K562 (cell line): Measurements from ENCODE around the gene OR52B6. TPM values are rescaled to one million over a fixed set of nuclear protein-coding genes. Genes with fewer than 3 reads are reported as not detected.
"Not testable (repeated sequence)": the region's sequence is repeated elsewhere in the genome, so short reads cannot be mapped to it uniquely, and the experiment has no call there.

Experiments used
- ATAC-seq: fragments of 200-7000 bp; cut with Tn5 transposase; 3 replicates; pipeline ENCODE4 v1.9.1; 2020; ENCODE audit warnings: moderate library complexity
- BruUV-seq: library from RNA; stranded (reverse); fragments of 400-500 nt; replicated peaks from 2 replicates; lab custom pipeline; 2021; lab: Mats Ljungman, UMichigan
- CTCF ChIA-PET: fragments of 300-600 bp; formaldehyde crosslinking; extraction: SDS; loops from one replicate; lab custom pipeline; 2021; ENCODE audit warnings: low intra/inter-chr PET ratio; lab: Yijun Ruan, JAX
- POLR2A ChIA-PET: fragments of 300-600, 350-650 bp; sonication (Branson Sonifier 250); formaldehyde crosslinking; extraction: SDS; loops from one replicate; lab custom pipeline; 2021; ENCODE audit warnings: antibody characterized with exemption, inconsistent platforms; lab: Yijun Ruan, JAX
- DNase-seq, 4 experiments: peaks; one replicate each; pipeline versions ENCODE4 v3.0.0 to v3.0.0-alpha.2; 2011 to 2018; ENCODE audit warnings: low spot score in 3 of 4, mixed read lengths in 3 of 4; ENCODE audit errors: extremely low read depth in 1 of 4
- FAIRE-seq: peaks from 2 replicates; lab custom pipeline; 2011; peaks lifted over from hg19 to GRCh38; lab: Jason Lieb, UNC
- H2AFZ ChIP-seq: 2 replicates; pipeline ENCODE4 v1.6.0; 2011; ENCODE audit warnings: low read depth, low read length, control low read depth, inconsistent platforms
- H3K27ac ChIP-seq: fragments of 200-600 bp; 3 replicates; pipeline ENCODE4 v1.8.0; 2011; ENCODE audit warnings: low read depth, mild to moderate bottlenecking, control low read depth, inconsistent platforms, low read length, moderate library complexity, mixed read lengths; ENCODE audit errors: extremely low read depth
- H3K27me3 ChIP-seq, 2 experiments: fragments of 300-600 bp in 1 of 2; 2 replicates in 1 of 2; 3 replicates in 1 of 2; pipeline versions ENCODE4 v1.6.0 to v1.8.0; 2011; ENCODE audit warnings: inconsistent platforms in 2 of 2, low read length in 2 of 2, mild to moderate bottlenecking in 1 of 2, mixed read lengths in 1 of 2, moderate library complexity in 1 of 2; ENCODE audit not compliant: control insufficient read depth in 2 of 2, insufficient read depth in 2 of 2
- H3K36me3 ChIP-seq: fragments of 300-600 bp; 3 replicates; pipeline ENCODE4 v1.8.0; 2011; ENCODE audit warnings: mild to moderate bottlenecking, low read length, inconsistent platforms; ENCODE audit not compliant: control insufficient read depth, insufficient read depth
- H3K4me1 ChIP-seq, 2 experiments: fragments of 200-600 bp in 1 of 2; replicated peaks in 1 of 2; 2 replicates in 1 of 2; 3 replicates in 1 of 2; pipeline versions ENCODE4 v1.5.1 to v1.8.0; 2011; ENCODE audit warnings: inconsistent platforms in 2 of 2, low read length in 2 of 2, mild to moderate bottlenecking in 1 of 2, mixed read lengths in 1 of 2, moderate library complexity in 1 of 2; ENCODE audit not compliant: control insufficient read depth in 2 of 2, insufficient read depth in 2 of 2
- H3K4me2 ChIP-seq: 2 replicates; pipeline ENCODE4 v1.6.1; 2011; ENCODE audit warnings: low read length, control low read depth, inconsistent platforms, mixed read lengths; ENCODE audit not compliant: insufficient read depth
- H3K4me3 ChIP-seq: fragments of 200-600 bp; sonication (generic), shearing (Covaris generic); 2 replicates; pipeline ENCODE4 v1.5.1; 2016; ENCODE audit warnings: control low read depth, inconsistent platforms
- H3K79me2 ChIP-seq: fragments of 200-600 bp; 3 replicates; pipeline ENCODE4 v1.8.0; 2011; ENCODE audit warnings: low read length, inconsistent platforms; ENCODE audit not compliant: control insufficient read depth, insufficient read depth
- H3K9ac ChIP-seq, 2 experiments: 2 replicates each; pipeline versions ENCODE4 v1.6.0 to v1.6.1; 2011; ENCODE audit warnings: low read depth in 2 of 2, low read length in 2 of 2, control low read depth in 1 of 2, inconsistent platforms in 1 of 2, mild to moderate bottlenecking in 1 of 2, mixed read lengths in 1 of 2; ENCODE audit not compliant: insufficient read depth in 1 of 2
- H3K9me1 ChIP-seq: one replicate; pipeline ENCODE4 v1.6.0; 2011; ENCODE audit warnings: inconsistent platforms, mild to moderate bottlenecking, low read length, moderate library complexity; ENCODE audit not compliant: control insufficient read depth, insufficient read depth
- H3K9me3 ChIP-seq: replicated peaks from 2 replicates; pipeline ENCODE4 v1.5.1; 2011; ENCODE audit warnings: low read depth, low read length, inconsistent platforms; ENCODE audit not compliant: control insufficient read depth, insufficient read depth
- H4K20me1 ChIP-seq: replicated peaks from 2 replicates; pipeline ENCODE4 v1.6.1; 2011; ENCODE audit warnings: low read length, inconsistent platforms, mixed read lengths; ENCODE audit not compliant: control insufficient read depth, insufficient read depth
- BCOR ChIP-seq: fragments of 450-650 bp; IDR thresholded peaks from 2 replicates; pipeline ENCODE4 v1.6.1; 2016
- KDM1A ChIP-seq, 2 experiments: fragments of 450-650 bp; IDR thresholded peaks; 2 replicates each; pipeline ENCODE4 v1.6.1; 2016; ENCODE audit warnings: mild to moderate bottlenecking in 2 of 2
- ZBTB33 ChIP-seq: sonication (generic); formaldehyde crosslinking; IDR thresholded peaks from 2 replicates; pipeline ENCODE4 v1.8.1; 2023; ENCODE audit warnings: mild to moderate bottlenecking, missing genetic modification reagents
- ZNF146 ChIP-seq: IDR thresholded peaks from one replicate; pipeline ENCODE4 v1.6.1; 2018; ENCODE audit warnings: missing compliant biosample characterization; ENCODE audit not compliant: unreplicated experiment
- WGBS: fragments of 100-300 bp; shearing (Covaris generic); methylation state at CpG from one replicate; pipeline ENCODE4 v1.1.6; 2016; ENCODE audit warnings: low coverage, mixed read lengths; ENCODE audit not compliant: insufficient coverage; ENCODE audit errors: missing lambda C conversion rate; 5-methylcytosine and 5-hydroxymethylcytosine counted together
- in situ Hi-C: fragments of 300-500 bp; cut with MboI; formaldehyde crosslinking; loops from 4 replicates; pipeline ENCODE4 v1.15.0; 2018; ENCODE audit warnings: inconsistent platforms, mixed read lengths
- intact Hi-C: fragments of 100-400 bp; cut with micrococcal nuclease; formaldehyde crosslinking; loops from 2 replicates; pipeline ENCODE4 v1.14.2; 2022
- polyA plus RNA-seq, 8 experiments: library from polyadenylated mRNA; depleted of rRNA in 4 of 8; stranded (reverse) in 5 of 8; unstranded in 3 of 8; fragments of >200 nt; fragmentation: Nextera tagmentation in 2 of 8; fragmentation: Illumina TruSeq in 1 of 8; extraction: Ambion mirVana in 2 of 8; extraction: Trizol in 1 of 8; gene quantifications; 2 replicates each; pipeline versions ENCODE4 v1.2.1 to v1.2.3, GENCODE V29; 2011 to 2014; ENCODE audit warnings: inconsistent platforms in 1 of 8, missing spikeins in 1 of 8
- total RNA-seq, 7 experiments: library from RNA; depleted of rRNA in 6 of 7; stranded (reverse); fragments of >200 nt in 6 of 7; fragmentation: Illumina TruSeq in 2 of 7; extraction: Trizol in 2 of 7; gene quantifications; 2 replicates each; pipeline versions ENCODE4 v1.2.1 to v1.2.3, GENCODE V29; 2011 to 2021; ENCODE audit warnings: low replicate concordance in 1 of 7

OR52B6 gene
- total and polyA plus RNA-seq, 9 of the 15 experiments (the other 6 are each of a cell fraction or from before 2014, with no cell fraction given), result not detected

DNA sequence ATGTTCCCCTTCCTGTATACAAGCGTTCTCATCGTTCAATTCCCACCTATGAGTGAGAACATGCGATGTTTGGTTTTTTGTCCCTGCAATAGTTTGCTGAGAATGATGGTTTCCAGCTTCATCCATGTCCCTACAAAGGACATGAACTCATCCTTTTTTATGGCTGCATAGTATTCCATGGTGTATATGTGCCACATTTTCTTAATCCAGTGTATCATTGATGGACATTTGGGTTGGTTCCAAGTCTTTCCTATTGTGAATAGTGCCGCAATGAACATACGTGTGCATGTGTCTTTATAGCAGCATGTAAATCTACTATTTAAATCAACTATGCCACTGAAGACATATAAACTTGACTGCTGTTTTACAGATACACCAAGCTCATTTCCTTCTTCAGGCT is 3.8 kb downstream of the OR52B6 start:
- POLR2A ChIA-PET, result not testable (repeated sequence)
- 74% methylated on average over 5 of the region's 5 CpGs for WGBS

DNA sequence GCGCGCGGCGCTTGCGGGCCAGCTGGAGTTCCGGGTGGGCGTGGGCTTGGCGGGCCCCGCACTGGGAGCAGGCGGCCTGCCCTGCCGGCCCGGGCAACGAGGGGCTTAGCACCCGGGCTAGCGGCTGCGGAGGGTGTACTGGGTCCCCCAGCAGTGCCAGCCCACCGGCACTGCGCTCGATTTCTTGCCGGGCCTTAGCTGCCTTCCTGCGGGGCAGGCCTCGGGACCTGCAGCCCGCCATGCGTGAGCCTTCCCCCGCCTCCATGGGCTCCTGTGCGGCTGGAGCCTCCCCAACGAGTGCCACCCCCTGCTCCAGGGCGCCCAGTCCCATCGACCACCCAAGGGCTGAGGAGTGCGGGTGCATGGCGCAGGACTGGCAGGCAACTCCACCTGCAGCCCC is 9.2 kb downstream of the OR52B6 start:
- POLR2A ChIA-PET, result interaction anchor here (1.0 to 1.5 kb wide), 2 partner anchors 10 to 84 kb away, joined by 3 to 4 read pairs; no protein-coding TSS in a partner anchor
- TF ChIP-seq ZBTB33 (CRISPR knock-in tag), result peak; percentile 76
- TF ChIP-seq, all 486 proteins: peak for 1; not testable (repeated sequence) for 485
- H3K27ac ChIP-seq, H3K36me3 ChIP-seq, H3K9me3 ChIP-seq, CTCF ChIA-PET, H3K4me3 ChIP-seq, H2AFZ ChIP-seq, H3K9ac ChIP-seq, H4K20me1 ChIP-seq, FAIRE-seq, H3K4me1 ChIP-seq, H3K9me1 ChIP-seq, in situ Hi-C loops, BruUV-seq, H3K27me3 ChIP-seq, H3K79me2 ChIP-seq, H3K4me2 ChIP-seq, DNase-seq, ATAC-seq: not testable (repeated sequence)
- WGBS, result 94% methylated on average over 10 of the region's 31 CpGs
- intact Hi-C loops, result loop anchor here (10.0 kb wide), 2 partner anchors 85 to 305 kb away; partner anchors contain the start of gene UBQLN3

More for the DNA sequence above, 3.8 kb downstream of the OR52B6 start:
- H3K36me3 ChIP-seq, ATAC-seq, H2AFZ ChIP-seq, BruUV-seq, H3K27me3 ChIP-seq, H3K4me2 ChIP-seq, FAIRE-seq, H3K9me3 ChIP-seq, intact Hi-C loops, H4K20me1 ChIP-seq, CTCF ChIA-PET, H3K4me3 ChIP-seq, H3K27ac ChIP-seq, H3K79me2 ChIP-seq, in situ Hi-C loops, H3K9me1 ChIP-seq, H3K9ac ChIP-seq, DNase-seq: not testable (repeated sequence)
- peaks cover 11 to 13% of the 10 kb centered on the region in 2 experiments; a peak in 2 of 5 replicates for H3K4me1 ChIP-seq
- TF ChIP-seq ZNF146 (CRISPR knock-in tag) (peak; percentile 92), BCOR (peak; percentile 77), KDM1A (IDR thresholded peaks at IDR 0.05) (0 out of 4 replicates have a peak, but pooled peaks of 1 of the 2 experiments have one; percentile 7)
